Tibial artery (tissue), 4 donors: ENCODE results near the gene CEND1.
A peak's percentile ranks its signal among the peaks of the same experiment; 100 is the strongest.

ENCODE experiments used
- DNase-seq, 2 donors: peaks; one replicate each; pipeline ENCODE4 v3.0.0-alpha.2; 2019
- H3K27ac ChIP-seq, 2 donors: fragments of 200-600 bp; sonication (generic) in 1 of 2; 1 replicate in 1 of 2; 2 replicates in 1 of 2; pipeline ENCODE4 v1.5.1; 2018 to 2019; ENCODE audit warnings: mild to moderate bottlenecking in 1 of 2
- H3K27me3 ChIP-seq, 2 donors: fragments of 200-600 bp; sonication (generic) in 1 of 2; one replicate each; pipeline versions ENCODE4 v1.5.1 to v1.6.0; 2016 to 2019
- H3K36me3 ChIP-seq, 3 donors: fragments of 200-600 bp; sonication (generic) in 2 of 3; one replicate each; pipeline ENCODE4 v1.5.1; 2016 to 2019; ENCODE audit warnings: mild to moderate bottlenecking in 2 of 3
- H3K4me1 ChIP-seq, 4 donors: fragments of 200-600 bp; sonication (generic) in 2 of 4; 1 replicate in 3 of 4; 2 replicates in 1 of 4; pipeline ENCODE4 v1.5.1; 2016 to 2019
- H3K4me3 ChIP-seq, 2 donors: fragments of 200-600 bp; sonication (generic) in 1 of 2; 1 replicate in 1 of 2; 2 replicates in 1 of 2; pipeline ENCODE4 v1.5.1; 2018 to 2019; ENCODE audit warnings: mild to moderate bottlenecking in 2 of 2
- H3K9me3 ChIP-seq, 3 donors: fragments of 200-600 bp; sonication (generic) in 1 of 3; one replicate each; pipeline ENCODE4 v1.5.1; 2016 to 2019
- CTCF ChIP-seq, 2 experiments: fragments of 200-600 bp in 1 of 2; fragments of 450-650 bp in 1 of 2; IDR thresholded peaks; one replicate each; pipeline ENCODE4 v1.5.1; 2017 to 2019; ENCODE audit warnings: antibody characterized with exemption in 2 of 2, mild to moderate bottlenecking in 1 of 2, moderate library complexity in 1 of 2
- intact Hi-C: fragments of 100-400 bp; cut with DNase I; formaldehyde crosslinking; loops from one replicate; pipeline ENCODE4 v1.15.0; 2023; ENCODE audit warnings: low total_unique reads

The CEND1 gene

GRCh38 chr11:836700-837099 is 46.8 kb upstream of the CEND1 start:
- H3K27me3 ChIP-seq, result peaks cover 0 to 8% of the 10 kb centered on the region in 2 donors
- peaks cover 0 to 83% (median 62%) of the 10 kb centered on the region in 4 donors for H3K4me1 ChIP-seq
- TF ChIP-seq CTCF (IDR thresholded peaks at IDR 0.05), result no peak
- no peak for DNase-seq
- H3K9me3 ChIP-seq, result no peaks in the 10 kb centered on the region
- intact Hi-C loops, result no loop called here
- peaks cover 39 to 53% (median 52%) of the 10 kb centered on the region in 3 donors for H3K36me3 ChIP-seq
- H3K4me3 ChIP-seq, result no peak overlapping the region
- peak overlapping the region in 1 of 2 donors; percentile 88 for H3K27ac ChIP-seq

GRCh38 chr11:836274-836673 is 46.4 kb upstream of the CEND1 start:
- Histone ChIP-seq H3K4me3 (no peak overlapping the region), H3K4me1 (peaks cover 0 to 83% (median 60%) of the 10 kb centered on the region in 4 donors)
- intact Hi-C loops, result no loop called here

GRCh38 chr11:834371-835316 is 44.8 kb upstream of the CEND1 start:
- intact Hi-C loops, result no loop called here
- H3K27me3 ChIP-seq, result peaks cover 0 to 25% of the 10 kb centered on the region in 2 donors
- peak overlapping the region; percentile 86 to 88 for H3K27ac ChIP-seq
- H3K9me3 ChIP-seq, result no peaks in the 10 kb centered on the region
- peaks cover 0 to 85% (median 63%) of the 10 kb centered on the region in 4 donors for H3K4me1 ChIP-seq
- peak overlapping the region; percentile 66 to 74 for H3K4me3 ChIP-seq
- TF ChIP-seq CTCF (IDR thresholded peaks at IDR 0.05), result no peak
- peaks cover 35 to 40% (median 40%) of the 10 kb centered on the region in 3 donors for H3K36me3 ChIP-seq
- peak in 1 of 2 donors; percentile 96 for DNase-seq

More at GRCh38 chr11:836274-836673, 46.4 kb upstream of the CEND1 start:
- Histone ChIP-seq H3K27ac (peak overlapping the region in 1 of 2 donors; percentile 88), H3K27me3 (peaks cover 0 to 10% of the 10 kb centered on the region in 2 donors), H3K36me3 (peaks cover 39 to 53% (median 52%) of the 10 kb centered on the region in 3 donors), H3K9me3 (no peaks in the 10 kb centered on the region)
- TF ChIP-seq CTCF (IDR thresholded peaks at IDR 0.05), result no peak
- DNase-seq, result no peak

- peak in 1 of 2 donors; percentile 88 for DNase-seq
These were observed 44.0 kb upstream of the CEND1 start for GRCh38 chr11:833849-834311.

More at GRCh38 chr11:833849-834311, 44.0 kb upstream of the CEND1 start:
- peaks cover 0 to 89% (median 68%) of the 10 kb centered on the region in 4 donors for H3K4me1 ChIP-seq
- H3K36me3 ChIP-seq, result peaks cover 27 to 32% (median 32%) of the 10 kb centered on the region in 3 donors
- TF ChIP-seq CTCF (IDR thresholded peaks at IDR 0.05), result no peak
- peaks cover 0 to 33% of the 10 kb centered on the region in 2 donors for H3K27me3 ChIP-seq
- H3K27ac ChIP-seq, result peak overlapping the region; percentile 86 to 88
- intact Hi-C loops, result no loop called here
- H3K4me3 ChIP-seq, result peak overlapping the region; percentile 66 to 74
- H3K9me3 ChIP-seq, result no peaks in the 10 kb centered on the region
